Hematopoietic multipotent progenitor cell treated with erythropoietin and hydrocortisone succinate and interleukin-3 and kit ligand, for 4 days (in vitro differentiated cells): ENCODE results near the gene MAP3K4.
A peak's percentile ranks its signal among the peaks of the same experiment; 100 is the strongest.

Experiments
- DNase-seq: peaks from one replicate; pipeline ENCODE4 v3.0.0-alpha.2; 2015

Gene MAP3K4

GRCh38 chr6:160991406-160992060, at the start of gene MAP3K4:
Gene MAP3K4, plus strand, starts transcription at chr6:160991769. Its CDS starts 163 bp downstream, at chr6:160991932.
- DNase-seq = peak; percentile 87

- DNase-seq = no peak
Observed at GRCh38 chr6:160943997-160944396, 47.6 kb upstream of the MAP3K4 start.

- no peak for DNase-seq
Observed at GRCh38 chr6:160945516-160946177, 45.9 kb upstream of the MAP3K4 start.

GRCh38 chr6:160949531-160949930, 42.0 kb upstream of the MAP3K4 start:
- no peak for DNase-seq

GRCh38 chr6:160950507-160950906, 41.1 kb upstream of the MAP3K4 start:
- no peak for DNase-seq

GRCh38 chr6:160951187-160952030, 40.2 kb upstream of the MAP3K4 start:
- DNase-seq = no peak

- DNase-seq = no peak
Observed at GRCh38 chr6:160952633-160953281, 38.8 kb upstream of the MAP3K4 start.

- peak; percentile 27 for DNase-seq
Observed at GRCh38 chr6:160955508-160956295, 35.9 kb upstream of the MAP3K4 start.

GRCh38 chr6:160956300-160957035, 35.1 kb upstream of the MAP3K4 start:
- no peak for DNase-seq

GRCh38 chr6:160959726-160960435, 31.7 kb upstream of the MAP3K4 start:
- no peak for DNase-seq

GRCh38 chr6:160960839-160961238, 30.7 kb upstream of the MAP3K4 start:
- DNase-seq = no peak

- no peak for DNase-seq
Observed at GRCh38 chr6:160962835-160963623, 28.5 kb upstream of the MAP3K4 start.

GRCh38 chr6:160963651-160964050, 27.9 kb upstream of the MAP3K4 start:
- DNase-seq = no peak

- DNase-seq = no peak
Observed at GRCh38 chr6:160965893-160966292, 25.7 kb upstream of the MAP3K4 start.

GRCh38 chr6:160966493-160967229, 24.9 kb upstream of the MAP3K4 start:
- no peak for DNase-seq

- DNase-seq = no peak
Observed at GRCh38 chr6:160967351-160967750, 24.2 kb upstream of the MAP3K4 start.

GRCh38 chr6:160967833-160968232, 23.7 kb upstream of the MAP3K4 start:
- DNase-seq = no peak

GRCh38 chr6:160971171-160971570, 20.4 kb upstream of the MAP3K4 start:
- no peak for DNase-seq

- no peak for DNase-seq
Observed at GRCh38 chr6:160972111-160972510, 19.5 kb upstream of the MAP3K4 start.
